Suprapubic skin (tissue), 4 donors: Measurements from ENCODE around the gene PKMYT1. TPM values are rescaled to one million over a fixed set of nuclear protein-coding genes. Genes with fewer than 3 reads are reported as not detected.

Experiments
- DNase-seq, 2 donors: peaks; one replicate each; pipeline ENCODE4 v3.0.0-alpha.2; 2019; ENCODE audit warnings: low spot score in 2 of 2
- H3K27ac ChIP-seq: fragments of 200-600 bp; sonication (generic); one replicate; pipeline ENCODE4 v1.5.1; 2019
- H3K27me3 ChIP-seq: fragments of 200-600 bp; sonication (generic); one replicate; pipeline ENCODE4 v1.5.1; 2019
- H3K36me3 ChIP-seq: fragments of 200-600 bp; sonication (generic); one replicate; pipeline ENCODE4 v1.5.1; 2019
- H3K4me1 ChIP-seq: fragments of 200-600 bp; sonication (generic); one replicate; pipeline ENCODE4 v1.5.1; 2019
- H3K4me3 ChIP-seq: fragments of 200-600 bp; sonication (generic); one replicate; pipeline ENCODE4 v1.5.1; 2019; ENCODE audit warnings: mild to moderate bottlenecking
- H3K9me3 ChIP-seq: fragments of 200-600 bp; sonication (generic); one replicate; pipeline ENCODE4 v1.5.1; 2019
- CTCF ChIP-seq, 2 donors: fragments of 200-600 bp in 1 of 2; fragments of 450-650 bp in 1 of 2; sonication (generic) in 1 of 2; IDR thresholded peaks; one replicate each; pipeline ENCODE4 v1.5.1; 2016 to 2019; ENCODE audit warnings: antibody characterized with exemption in 2 of 2, mild to moderate bottlenecking in 1 of 2, moderate library complexity in 1 of 2
- EP300 ChIP-seq: sonication (generic); formaldehyde crosslinking; IDR thresholded peaks from one replicate; pipeline ENCODE4 v1.6.1; 2017; ENCODE audit warnings: antibody characterized with exemption
- POLR2A ChIP-seq, 2 donors: fragments of 450-650 bp; IDR thresholded peaks; one replicate each; pipeline ENCODE4 v1.6.1; 2017; ENCODE audit warnings: antibody characterized with exemption in 2 of 2, mild to moderate bottlenecking in 2 of 2, moderate library complexity in 2 of 2
- POLR2AphosphoS5 ChIP-seq, 3 donors: sonication (generic); formaldehyde crosslinking; IDR thresholded peaks; one replicate each; pipeline ENCODE4 v1.6.1; 2017; ENCODE audit warnings: antibody characterized with exemption in 3 of 3
- WGBS: methylation state at CpG from one replicate; pipeline ENCODE4 v1.1.5; 2018; 5-methylcytosine and 5-hydroxymethylcytosine counted together
- total RNA-seq, 4 donors: library from RNA; depleted of rRNA; stranded (reverse); fragments of >200 nt; gene quantifications; one replicate each; pipeline ENCODE4 v1.1.0, GENCODE V29; 2016

Gene PKMYT1
- total RNA-seq, 4 donors from 2014 or later, result 1.9 to 6.4 (median 4.7) TPM

- no peak overlapping the region for H3K4me3 ChIP-seq
- WGBS, result 93% methylated on average over 14 of the region's 28 CpGs
- no peaks in the 10 kb centered on the region for H3K36me3 ChIP-seq
- peaks cover 7% of the 10 kb centered on the region for H3K27me3 ChIP-seq
- H3K27ac ChIP-seq, result no peak overlapping the region
- no peaks in the 10 kb centered on the region for H3K9me3 ChIP-seq
- no peak for DNase-seq
- peaks cover 16% of the 10 kb centered on the region for H3K4me1 ChIP-seq
- TF ChIP-seq EP300 (no peak), POLR2A (IDR thresholded peaks at IDR 0.05) (no peak), CTCF (IDR thresholded peaks at IDR 0.05) (no peak), POLR2AphosphoS5 (IDR thresholded peaks at IDR 0.05) (no peak)
These were observed 5.0 kb downstream of the PKMYT1 start for GRCh38 chr16:2975161-2975795.

GRCh38 chr16:2974319-2975056 is 5.8 kb downstream of the PKMYT1 start:
- no peaks in the 10 kb centered on the region for H3K36me3 ChIP-seq
- DNase-seq, result no peak
- peaks cover 17% of the 10 kb centered on the region for H3K4me1 ChIP-seq
- H3K27ac ChIP-seq, result no peak overlapping the region
- TF ChIP-seq POLR2A (IDR thresholded peaks at IDR 0.05) (no peak), EP300 (no peak), POLR2AphosphoS5 (IDR thresholded peaks at IDR 0.05) (no peak), CTCF (IDR thresholded peaks at IDR 0.05) (no peak)
- H3K9me3 ChIP-seq, result no peaks in the 10 kb centered on the region
- no CpG with 5 or more reads among the region's 15 CpGs for WGBS
- H3K27me3 ChIP-seq, result peaks cover 2% of the 10 kb centered on the region
- no peak overlapping the region for H3K4me3 ChIP-seq

- Histone ChIP-seq H3K27me3 (no peaks in the 10 kb centered on the region), H3K36me3 (no peaks in the 10 kb centered on the region), H3K27ac (no peak overlapping the region), H3K9me3 (no peaks in the 10 kb centered on the region), H3K4me1 (peaks cover 19% of the 10 kb centered on the region), H3K4me3 (no peak overlapping the region)
- 40% methylated on average over 2 of the region's 17 CpGs for WGBS
- TF ChIP-seq POLR2A (IDR thresholded peaks at IDR 0.05) (no peak), EP300 (no peak), POLR2AphosphoS5 (IDR thresholded peaks at IDR 0.05) (no peak)
- DNase-seq, result no peak
These were observed 6.5 kb downstream of the PKMYT1 start for GRCh38 chr16:2973605-2974318.

- WGBS, result 75% methylated on average over 2 of the region's 5 CpGs
- H3K27me3 ChIP-seq, result no peaks in the 10 kb centered on the region
- TF ChIP-seq POLR2A (IDR thresholded peaks at IDR 0.05), result no peak
- no peak for TF ChIP-seq POLR2AphosphoS5 (IDR thresholded peaks at IDR 0.05)
- TF ChIP-seq CTCF (IDR thresholded peaks at IDR 0.05), result no peak
- TF ChIP-seq EP300, result no peak
- H3K4me3 ChIP-seq, result no peak overlapping the region
- H3K36me3 ChIP-seq, result no peaks in the 10 kb centered on the region
- H3K4me1 ChIP-seq, result peaks cover 26% of the 10 kb centered on the region
- H3K9me3 ChIP-seq, result no peaks in the 10 kb centered on the region
- H3K27ac ChIP-seq, result no peak overlapping the region
- no peak for DNase-seq
These were observed 7.2 kb downstream of the PKMYT1 start for GRCh38 chr16:2973093-2973492.

- Histone ChIP-seq H3K4me3 (no peak overlapping the region), H3K27ac (no peak overlapping the region), H3K36me3 (no peaks in the 10 kb centered on the region), H3K27me3 (peaks cover 8% of the 10 kb centered on the region), H3K9me3 (no peaks in the 10 kb centered on the region), H3K4me1 (peaks cover 35% of the 10 kb centered on the region)
- no peak for DNase-seq
- WGBS, result 86% methylated on average over 10 of the region's 15 CpGs
- TF ChIP-seq EP300, result no peak
These were observed 8.1 kb downstream of the PKMYT1 start for GRCh38 chr16:2971985-2972784.
